GM12891 (cell line): ENCODE data around the gene MRPL55.

Experiments
- PAX5 ChIP-seq: IDR thresholded peaks from 2 replicates; pipeline ENCODE4 v1.6.1; 2011; ENCODE audit warnings: low read length, moderate library complexity, mild to moderate bottlenecking; ENCODE audit not compliant: insufficient read depth, severe bottlenecking
- POLR2A ChIP-seq: IDR thresholded peaks from 2 replicates; pipeline ENCODE4 v1.6.1; 2011; ENCODE audit warnings: low read depth, low read length, control low read depth
- POLR2AphosphoS5 ChIP-seq: IDR thresholded peaks from 2 replicates; pipeline ENCODE4 v1.6.1; 2011; ENCODE audit warnings: low read depth, low read length, control low read depth
- POU2F2 ChIP-seq: IDR thresholded peaks from 2 replicates; pipeline ENCODE4 v1.6.1; 2011; ENCODE audit warnings: low read depth, mild to moderate bottlenecking, control low read depth, low read length, moderate library complexity
- SPI1 ChIP-seq: IDR thresholded peaks from 2 replicates; pipeline ENCODE4 v1.6.1; 2011; ENCODE audit warnings: low read depth, low read length, control low read depth
- TAF1 ChIP-seq: IDR thresholded peaks from 2 replicates; pipeline ENCODE4 v1.6.1; 2011; ENCODE audit warnings: low read depth, low read length, control low read depth

GRCh38 chr1:228156515-228156881 is 47.4 kb upstream of the MRPL55 start:
- TF ChIP-seq POU2F2 (no peak), POLR2A (no peak), POLR2AphosphoS5 (no peak), TAF1 (no peak), PAX5 (no peak), SPI1 (no peak)
